T-helper 22 cell (primary cell): ENCODE measurements around the gene ANO6.
"Not testable (repeated sequence)": the region's sequence is repeated elsewhere in the genome, so short reads cannot be mapped to it uniquely, and the experiment has no call there.

Experiments
- DNase-seq: peaks from one replicate; pipeline ENCODE4 v3.0.0-alpha.2; 2020; ENCODE audit warnings: low read depth

ANO6 gene

GRCh38 chr12:45348311-45348710 is 132.4 kb downstream of the ANO6 start:
- DNase-seq: no peak

GRCh38 chr12:45348986-45349385 is 133.1 kb downstream of the ANO6 start:
- no peak for DNase-seq

- DNase-seq: no peak
Observed at GRCh38 chr12:45349916-45350315, 134.0 kb downstream of the ANO6 start.

- DNase-seq: no peak
Observed at GRCh38 chr12:45350861-45351260, 135.0 kb downstream of the ANO6 start.

GRCh38 chr12:45351921-45352670 is 136.2 kb downstream of the ANO6 start:
- DNase-seq: no peak

- DNase-seq: no peak
Observed at GRCh38 chr12:45353944-45354343, 138.0 kb downstream of the ANO6 start.

GRCh38 chr12:45354399-45354798 is 138.5 kb downstream of the ANO6 start:
- DNase-seq: no peak

- no peak for DNase-seq
Observed at GRCh38 chr12:45355730-45356129, 139.8 kb downstream of the ANO6 start.

- DNase-seq: no peak
Observed at GRCh38 chr12:45356822-45357538, 141.1 kb downstream of the ANO6 start.

GRCh38 chr12:45357539-45358417 is 141.9 kb downstream of the ANO6 start:
- DNase-seq: no peak

- DNase-seq: no peak
Observed at GRCh38 chr12:45362291-45362690, 146.4 kb downstream of the ANO6 start.

GRCh38 chr12:45363903-45364302 is 148.0 kb downstream of the ANO6 start:
- no peak for DNase-seq

- DNase-seq: no peak
Observed at GRCh38 chr12:45368841-45369489, 153.1 kb downstream of the ANO6 start.

GRCh38 chr12:45377815-45378214 is 161.9 kb downstream of the ANO6 start:
- DNase-seq: no peak

GRCh38 chr12:45379261-45379660 is 163.4 kb downstream of the ANO6 start:
- DNase-seq: no peak

GRCh38 chr12:45381351-45381750 is 165.5 kb downstream of the ANO6 start:
- no peak for DNase-seq

GRCh38 chr12:45388545-45388944 is 172.7 kb downstream of the ANO6 start:
- no peak for DNase-seq

- DNase-seq: no peak
Observed at GRCh38 chr12:45389426-45389825, 173.5 kb downstream of the ANO6 start.

- DNase-seq: not testable (repeated sequence)
Observed at GRCh38 chr12:45397499-45397898, 181.6 kb downstream of the ANO6 start.

GRCh38 chr12:45398552-45398951 is 182.7 kb downstream of the ANO6 start:
- DNase-seq: no peak

- DNase-seq: no peak
Observed at GRCh38 chr12:45400991-45401390, 185.1 kb downstream of the ANO6 start.

- DNase-seq: no peak
Observed at GRCh38 chr12:45402288-45402687, 186.4 kb downstream of the ANO6 start.
